ENCODE data around the gene ADIPOR2.

Gene ADIPOR2

DNA sequence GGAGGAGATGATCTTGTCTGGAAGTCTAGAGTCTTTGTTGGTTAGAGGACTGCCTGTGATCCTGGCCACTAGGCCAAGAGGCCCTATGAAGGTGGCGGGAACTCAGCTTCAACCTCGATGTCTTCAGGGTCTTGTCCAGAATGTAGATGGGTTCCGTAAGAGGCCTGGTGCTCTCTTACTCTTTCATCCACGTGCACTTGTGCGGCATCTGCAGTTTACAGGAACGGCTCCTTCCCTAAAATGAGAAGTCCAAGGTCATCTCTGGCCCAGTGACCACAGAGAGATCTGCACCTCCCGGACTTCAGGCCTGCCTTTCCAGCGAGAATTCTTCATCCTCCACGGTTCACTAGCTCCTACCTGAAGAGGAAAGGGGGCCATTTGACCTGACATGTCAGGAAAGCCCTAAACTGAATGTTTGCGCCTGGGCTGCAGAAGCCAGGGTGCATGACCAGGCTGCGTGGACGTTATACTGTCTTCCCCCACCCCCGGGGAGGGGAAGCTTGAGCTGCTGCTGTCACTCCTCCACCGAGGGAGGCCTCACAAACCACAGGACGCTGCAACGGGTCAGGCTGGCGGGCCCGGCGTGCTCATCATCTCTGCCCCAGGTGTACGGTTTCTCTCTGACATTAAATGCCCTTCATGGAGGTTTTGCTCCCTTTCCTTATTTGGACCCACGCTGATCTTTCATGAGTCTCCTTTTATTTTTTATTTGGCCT is 44.1 kb upstream of the ADIPOR2 start:
- no peak overlapping the region for H3K4me3 ChIP-seq (ENCODE audit: low read depth, low read length)
- TF ChIP-seq, protein P1, sequence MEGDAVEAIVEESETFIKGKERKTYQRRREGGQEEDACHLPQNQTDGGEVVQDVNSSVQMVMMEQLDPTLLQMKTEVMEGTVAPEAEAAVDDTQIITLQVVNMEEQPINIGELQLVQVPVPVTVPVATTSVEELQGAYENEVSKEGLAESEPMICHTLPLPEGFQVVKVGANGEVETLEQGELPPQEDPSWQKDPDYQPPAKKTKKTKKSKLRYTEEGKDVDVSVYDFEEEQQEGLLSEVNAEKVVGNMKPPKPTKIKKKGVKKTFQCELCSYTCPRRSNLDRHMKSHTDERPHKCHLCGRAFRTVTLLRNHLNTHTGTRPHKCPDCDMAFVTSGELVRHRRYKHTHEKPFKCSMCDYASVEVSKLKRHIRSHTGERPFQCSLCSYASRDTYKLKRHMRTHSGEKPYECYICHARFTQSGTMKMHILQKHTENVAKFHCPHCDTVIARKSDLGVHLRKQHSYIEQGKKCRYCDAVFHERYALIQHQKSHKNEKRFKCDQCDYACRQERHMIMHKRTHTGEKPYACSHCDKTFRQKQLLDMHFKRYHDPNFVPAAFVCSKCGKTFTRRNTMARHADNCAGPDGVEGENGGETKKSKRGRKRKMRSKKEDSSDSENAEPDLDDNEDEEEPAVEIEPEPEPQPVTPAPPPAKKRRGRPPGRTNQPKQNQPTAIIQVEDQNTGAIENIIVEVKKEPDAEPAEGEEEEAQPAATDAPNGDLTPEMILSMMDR (IDR thresholded peaks at IDR 0.05; ENCODE audit: insufficient read depth, low read depth, low read length, missing control alignments) = no peak
- no peak for DNase-seq (ENCODE audit: low read depth)

DNA sequence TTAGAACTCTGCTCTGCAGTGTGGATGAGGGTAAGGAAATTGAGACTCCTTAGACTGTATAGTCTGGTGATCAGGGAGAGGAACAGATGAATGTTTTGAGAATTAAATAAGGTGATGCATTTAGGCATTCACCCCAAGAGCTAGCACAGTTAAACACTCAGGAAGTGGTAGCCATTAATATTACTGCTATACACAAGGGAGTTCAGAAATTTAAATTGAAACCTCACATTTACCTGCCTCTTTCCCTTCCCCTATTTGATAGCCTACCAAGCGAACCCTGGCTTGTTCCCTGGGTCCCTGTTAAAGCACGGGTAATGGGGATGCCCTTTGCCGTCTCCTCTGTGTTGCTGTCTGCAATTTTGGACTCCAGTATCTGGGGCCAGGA is 43.6 kb upstream of the ADIPOR2 start:
- no peak for DNase-seq (ENCODE audit: low read depth)
- TF ChIP-seq, protein P1 (IDR thresholded peaks at IDR 0.05; ENCODE audit: insufficient read depth, low read depth, low read length, missing control alignments) = no peak
- H3K4me3 ChIP-seq (ENCODE audit: low read depth, low read length) = no peak overlapping the region

DNA sequence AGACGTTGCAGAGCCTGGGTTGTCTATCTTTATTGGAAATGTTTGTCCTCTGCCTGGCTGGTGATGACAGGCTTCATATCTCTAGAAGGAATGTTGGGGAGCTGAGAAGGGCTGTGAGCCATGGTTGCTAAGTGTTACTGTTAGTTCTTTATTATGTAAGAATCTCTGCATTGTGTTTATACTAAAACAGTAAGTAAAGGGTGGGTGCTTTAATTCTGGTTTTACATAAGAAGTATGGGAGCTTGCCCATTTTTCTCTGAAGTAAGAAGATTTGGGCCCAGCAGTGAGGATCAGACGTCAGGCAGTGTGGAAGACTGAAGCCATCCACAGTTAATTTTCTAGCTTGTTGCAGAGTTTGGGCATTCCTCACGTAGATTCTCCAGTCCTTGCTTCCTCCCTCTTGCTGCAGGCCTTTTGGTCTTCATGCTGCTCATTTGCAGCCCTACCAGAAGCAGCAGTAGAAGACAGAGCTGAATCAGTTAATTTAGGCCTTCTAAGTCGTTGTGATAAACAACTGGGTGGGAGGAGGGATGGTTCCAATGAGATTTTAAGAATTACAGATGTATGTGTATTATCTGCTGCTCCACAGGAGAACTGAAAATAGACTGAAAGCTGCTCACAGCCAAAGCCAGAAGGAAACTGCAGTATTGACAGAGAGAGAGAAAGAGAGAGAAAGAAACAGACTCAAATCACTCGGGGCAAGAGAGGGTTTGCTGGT is 40.5 kb upstream of the ADIPOR2 start:
- no peak overlapping the region for H3K4me3 ChIP-seq (ENCODE audit: low read depth, low read length)
- DNase-seq (ENCODE audit: low read depth) = no peak
- TF ChIP-seq, protein P1 (IDR thresholded peaks at IDR 0.05; ENCODE audit: insufficient read depth, low read depth, low read length, missing control alignments) = no peak

DNA sequence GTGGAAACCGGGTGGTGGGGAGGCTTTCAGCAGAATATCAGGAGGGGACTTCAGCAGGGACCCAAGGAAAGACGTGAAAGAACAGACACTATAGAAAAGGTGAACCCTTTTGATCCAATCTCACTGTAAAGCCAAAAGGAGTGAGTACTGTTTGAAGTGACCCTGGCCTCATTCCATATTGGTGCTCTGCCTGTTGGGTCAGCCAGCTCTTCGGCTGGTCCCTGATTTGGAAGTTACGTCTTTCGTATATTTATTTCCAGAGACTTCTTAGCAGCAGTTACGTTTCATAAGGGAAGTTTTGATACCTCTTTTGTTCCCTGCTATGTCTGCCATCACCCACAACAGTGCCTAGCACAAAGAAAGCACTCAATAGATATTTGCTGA is 39.9 kb upstream of the ADIPOR2 start:
- DNase-seq (ENCODE audit: low read depth) = no peak
- no peak overlapping the region for H3K4me3 ChIP-seq (ENCODE audit: low read depth, low read length)
- TF ChIP-seq, protein P1 (IDR thresholded peaks at IDR 0.05; ENCODE audit: insufficient read depth, low read depth, low read length, missing control alignments) = no peak

DNA sequence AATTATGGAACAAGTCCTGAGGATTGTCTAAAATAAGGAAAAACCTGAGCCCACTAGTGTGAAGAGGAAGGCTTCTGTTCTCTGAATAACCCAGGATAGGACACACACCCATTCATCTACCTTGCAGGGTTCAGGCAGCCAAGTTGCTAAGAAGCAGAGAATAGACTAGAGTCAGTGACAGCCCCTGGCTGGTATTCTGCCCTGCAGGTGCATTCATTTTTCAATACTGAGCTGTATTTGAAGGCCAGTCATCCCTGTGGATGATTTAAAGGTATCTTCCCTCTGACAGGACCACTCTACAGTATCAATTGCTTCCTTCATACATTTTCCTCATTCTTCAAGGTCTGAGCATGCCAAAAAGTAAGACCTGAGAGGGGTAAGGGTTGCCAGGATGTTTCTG is 38.9 kb upstream of the ADIPOR2 start:
- TF ChIP-seq, protein P1 (IDR thresholded peaks at IDR 0.05; ENCODE audit: insufficient read depth, low read depth, low read length, missing control alignments) = no peak
- no peak overlapping the region for H3K4me3 ChIP-seq (ENCODE audit: low read depth, low read length)
- DNase-seq (ENCODE audit: low read depth) = no peak

DNA sequence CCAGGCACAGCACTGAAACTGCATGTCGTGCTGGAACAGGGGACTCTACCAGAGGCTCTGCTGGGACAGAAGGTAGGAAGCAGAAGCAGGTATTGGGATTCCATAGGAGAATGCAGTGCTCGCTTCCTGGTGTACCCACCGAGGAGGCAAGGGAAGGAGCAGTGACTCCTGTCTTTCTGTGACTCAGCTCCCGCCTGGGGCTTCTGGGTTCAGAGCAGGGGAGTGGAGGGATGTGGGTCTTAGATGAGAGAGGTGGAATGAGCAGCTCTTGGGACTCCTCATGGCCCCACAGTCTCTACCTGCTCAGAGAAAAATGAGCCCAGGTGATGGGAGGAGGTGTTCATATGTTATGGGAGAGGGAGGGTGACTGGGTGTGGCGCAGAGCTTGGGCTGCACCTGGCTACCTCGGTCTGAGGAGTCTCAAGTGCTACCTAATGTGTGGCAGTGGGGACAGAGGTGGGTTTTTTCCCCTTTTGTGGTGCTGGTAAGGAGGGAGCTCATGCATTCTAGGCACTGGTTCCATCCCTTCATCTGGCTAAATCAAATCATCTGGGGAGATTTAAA is 35.6 kb upstream of the ADIPOR2 start:
- DNase-seq (ENCODE audit: low read depth) = no peak
- TF ChIP-seq, protein P1 (IDR thresholded peaks at IDR 0.05; ENCODE audit: insufficient read depth, low read depth, low read length, missing control alignments) = no peak
- no peak overlapping the region for H3K4me3 ChIP-seq (ENCODE audit: low read depth, low read length)
